GM21723 (cell line): ENCODE data around the gene NUTM2B.
"Not testable (repeated sequence)": the region's sequence is repeated elsewhere in the genome, so short reads cannot be mapped to it uniquely, and the experiment has no call there.

Experiments
- ATAC-seq: cut with Tn5 transposase; IDR thresholded peaks from one replicate; pipeline ENCODE4 v1.9.1; 2021; ENCODE audit warnings: mild to moderate bottlenecking, moderate library complexity; ENCODE audit not compliant: unreplicated experiment

Gene NUTM2B

DNA sequence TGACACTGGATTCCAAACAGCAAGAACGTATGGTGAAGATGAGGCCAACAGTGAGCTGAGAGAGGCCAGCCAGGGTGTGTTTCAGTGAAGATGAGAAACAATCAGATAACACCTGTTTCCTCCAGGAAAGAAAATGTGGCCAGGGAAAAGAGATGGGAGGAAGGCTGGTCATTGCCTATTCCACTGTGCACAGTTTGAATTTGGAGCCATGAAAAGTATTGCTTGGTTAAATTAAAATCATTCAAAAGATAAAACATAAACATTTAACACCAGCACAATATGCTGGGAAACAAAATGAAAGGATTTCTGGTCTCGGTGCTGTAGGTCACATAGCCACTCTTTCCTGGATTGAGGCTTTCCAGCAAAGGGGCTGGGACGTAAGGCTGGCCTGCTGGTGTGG lies at the start of gene NUTM2B:
NUTM2B (plus strand) TSS at position 301 of the 400 bp plus-strand sequence. CDS start 383 bp downstream, outside the sequence.
- ATAC-seq, result not testable (repeated sequence)

DNA sequence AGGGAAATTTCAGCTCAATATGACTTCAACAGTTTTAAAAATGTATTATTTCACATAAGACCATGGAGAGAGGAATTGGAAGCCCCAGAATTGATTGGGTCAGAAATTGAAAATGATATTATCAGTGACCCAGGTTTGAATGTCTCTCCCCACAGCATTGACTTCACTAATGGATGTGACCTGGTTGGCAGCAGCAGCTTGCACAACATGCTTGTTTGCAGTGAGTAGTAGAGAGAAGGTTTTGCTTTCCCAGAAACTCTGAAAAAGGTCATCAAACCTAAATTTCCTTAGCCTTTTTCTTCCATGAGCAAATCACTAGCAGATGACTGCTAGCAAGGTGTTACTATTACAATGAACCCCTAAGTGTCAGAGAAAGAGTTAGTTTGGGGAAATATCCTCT lies 39.7 kb upstream of the NUTM2B start:
- ATAC-seq, result not testable (repeated sequence)

GRCh38 chr10:79664686-79665085 lies 38.3 kb upstream of the NUTM2B start:
- not testable (repeated sequence) for ATAC-seq

- not testable (repeated sequence) for ATAC-seq
Observed at GRCh38 chr10:79669248-79669788, 33.7 kb upstream of the NUTM2B start.

DNA sequence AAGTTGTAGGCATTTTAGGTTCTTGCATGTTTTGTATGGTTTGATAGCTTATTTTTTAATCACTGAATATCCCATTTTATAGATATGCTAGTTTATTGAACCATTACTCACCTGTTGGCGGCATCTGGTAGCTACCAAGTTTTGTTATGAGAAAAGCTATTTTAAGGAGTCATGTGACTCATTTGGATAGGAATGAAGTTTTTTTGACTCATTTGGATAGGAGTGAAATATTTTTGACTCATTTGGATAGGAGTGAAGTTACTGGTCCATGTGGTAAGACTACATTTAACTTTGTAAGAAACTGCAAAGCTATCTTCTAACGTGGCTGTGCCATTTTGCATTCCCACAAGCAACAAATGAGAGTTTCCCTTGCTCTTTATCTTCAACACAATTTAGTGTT lies 28.1 kb upstream of the NUTM2B start:
- ATAC-seq, result not testable (repeated sequence)

DNA sequence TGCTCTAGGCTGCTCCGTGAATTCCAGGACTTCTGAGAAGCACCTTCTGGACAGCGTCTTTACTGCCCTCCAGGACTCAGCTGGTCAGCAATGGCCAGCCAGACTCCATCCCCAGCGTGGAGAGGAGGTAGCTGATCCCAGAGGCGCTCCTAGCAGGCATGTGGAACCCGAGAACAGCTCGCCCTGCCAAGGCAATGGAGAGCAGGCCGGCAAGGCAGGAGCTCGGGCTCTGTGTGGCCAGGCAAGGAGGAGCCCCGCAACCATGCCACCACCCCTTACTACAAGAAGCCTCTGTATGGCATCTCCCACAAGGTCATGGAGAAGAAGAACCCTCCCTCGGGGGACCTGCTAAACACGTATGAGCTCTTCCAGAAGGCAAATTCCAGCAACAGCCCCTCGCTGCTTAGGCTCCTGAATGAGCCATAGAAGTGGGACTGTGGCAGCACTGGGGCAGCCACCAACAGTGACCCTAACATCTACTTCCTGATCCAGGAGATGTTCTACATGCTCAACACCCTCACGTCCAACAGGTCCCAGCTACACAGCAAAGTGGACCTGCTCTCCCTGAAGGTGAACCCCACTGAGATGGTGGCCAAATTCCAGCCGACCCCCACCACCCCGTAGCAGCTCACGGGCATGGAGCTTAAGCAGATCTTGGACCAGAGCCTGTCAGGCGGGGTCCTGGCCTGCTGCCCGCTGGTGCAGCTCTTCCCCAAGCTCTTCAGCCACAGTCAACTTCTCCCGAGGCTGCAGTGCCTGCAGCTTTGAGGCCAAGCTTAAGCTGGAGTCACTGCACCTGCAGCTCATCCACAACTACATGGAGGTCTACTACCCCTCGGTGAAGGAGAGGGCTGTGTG lies 19.8 kb upstream of the NUTM2B start:
- not testable (repeated sequence) for ATAC-seq

GRCh38 chr10:79683884-79684720 lies 18.9 kb upstream of the NUTM2B start:
- ATAC-seq, result not testable (repeated sequence)

GRCh38 chr10:79685044-79685685 lies 17.9 kb upstream of the NUTM2B start:
- peak; percentile 87 for ATAC-seq

- not testable (repeated sequence) for ATAC-seq
Observed at GRCh38 chr10:79686595-79686994, 16.4 kb upstream of the NUTM2B start.

GRCh38 chr10:79687406-79688150 lies 15.4 kb upstream of the NUTM2B start:
- not testable (repeated sequence) for ATAC-seq

- ATAC-seq, result not testable (repeated sequence)
Observed at GRCh38 chr10:79688798-79689197, 14.2 kb upstream of the NUTM2B start.

- not testable (repeated sequence) for ATAC-seq
Observed at GRCh38 chr10:79696596-79696995, 6.4 kb upstream of the NUTM2B start.

DNA sequence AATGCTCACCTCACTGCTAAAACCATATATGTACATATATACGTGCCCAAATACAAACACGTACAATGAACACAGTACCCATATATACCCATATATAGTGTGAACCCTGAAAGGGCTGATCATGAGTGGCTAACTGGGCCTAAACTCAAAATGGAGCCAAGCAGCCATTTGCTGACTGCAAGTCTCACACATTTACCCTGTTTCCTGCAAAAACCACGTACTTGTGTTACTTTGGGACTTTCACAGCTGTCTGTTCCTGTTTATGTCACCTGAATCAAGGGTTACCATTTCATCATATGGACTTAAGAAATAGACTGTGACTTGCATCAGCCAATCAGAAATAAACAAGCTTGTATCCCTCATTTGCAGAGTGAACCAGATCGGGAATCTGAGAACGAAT lies 5.9 kb upstream of the NUTM2B start:
- not testable (repeated sequence) for ATAC-seq

GRCh38 chr10:79700381-79700944 lies 2.6 kb upstream of the NUTM2B start:
- not testable (repeated sequence) for ATAC-seq

- ATAC-seq, result not testable (repeated sequence)
Observed at GRCh38 chr10:79707017-79707416, 4.0 kb downstream of the NUTM2B start.

- ATAC-seq, result not testable (repeated sequence)
Observed at GRCh38 chr10:79714976-79715375, 11.9 kb downstream of the NUTM2B start.

DNA sequence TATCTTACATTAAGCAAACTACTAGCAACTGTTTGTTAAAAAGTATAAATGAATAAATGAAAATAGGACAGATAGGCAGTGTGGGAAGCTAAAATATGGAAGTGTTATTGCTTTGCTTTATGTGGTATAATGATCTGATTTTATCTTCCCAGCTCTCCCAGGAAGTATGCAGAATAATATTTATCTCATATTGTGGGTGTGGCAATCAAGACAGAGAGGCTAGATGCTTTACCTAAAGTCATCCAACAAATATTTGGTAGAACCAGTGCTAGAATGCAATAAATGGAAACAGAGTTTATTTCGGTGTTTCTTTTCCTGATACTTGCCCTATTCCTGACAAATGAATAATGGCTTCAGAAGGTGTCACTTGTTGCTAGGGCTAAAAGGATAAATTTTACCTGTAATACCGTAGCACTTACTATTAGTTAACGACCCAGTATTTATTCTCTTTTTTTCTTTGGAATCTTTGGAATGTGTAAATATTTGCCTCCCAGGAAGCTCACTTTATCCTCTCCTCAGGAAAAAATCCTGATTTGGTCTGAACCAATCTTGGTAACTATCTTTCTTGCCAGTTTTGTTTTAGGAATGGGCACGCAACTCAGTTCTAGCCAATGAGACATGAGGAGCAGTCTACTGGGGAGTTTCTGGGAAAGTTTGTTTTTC lies 14.0 kb downstream of the NUTM2B start:
- ATAC-seq, result not testable (repeated sequence)

GRCh38 chr10:79720000-79720399 lies 17.0 kb downstream of the NUTM2B start:
- not testable (repeated sequence) for ATAC-seq

GRCh38 chr10:79726620-79727019 lies 23.6 kb downstream of the NUTM2B start:
- not testable (repeated sequence) for ATAC-seq
